HepG2 (cell line): ENCODE results near the gene LARP1.

ENCODE experiments used
- DDIT3 ChIP-seq: sonication (generic); formaldehyde crosslinking; IDR thresholded peaks from 2 replicates; pipeline ENCODE4 v1.4.0; 2020; ENCODE audit warnings: mild to moderate bottlenecking, missing genetic modification reagents
- GABPA ChIP-seq, 2 experiments: IDR thresholded peaks; 2 replicates each; pipeline ENCODE4 v1.6.1; 2011 to 2016; ENCODE audit warnings: low read depth in 2 of 2, low read length in 1 of 2, missing biosample characterization in 1 of 2, missing genetic modification characterization in 1 of 2
- HDAC2 ChIP-seq: sonication (generic); formaldehyde crosslinking; IDR thresholded peaks from 2 replicates; pipeline ENCODE4 v1.4.0; 2020; ENCODE audit warnings: missing genetic modification reagents
- JUN ChIP-seq: sonication (generic); formaldehyde crosslinking; IDR thresholded peaks from 2 replicates; pipeline ENCODE4 v1.4.0; 2020; ENCODE audit warnings: mild to moderate bottlenecking, missing genetic modification reagents
- KDM5A ChIP-seq: fragments of 200-600 bp; sonication (generic); IDR thresholded peaks from 2 replicates; pipeline ENCODE4 v1.7.0; 2018; ENCODE audit warnings: antibody characterized with exemption, mild to moderate bottlenecking, low read length, borderline replicate concordance
- KLF13 ChIP-seq: sonication (generic); formaldehyde crosslinking; IDR thresholded peaks from 2 replicates; pipeline ENCODE4 v1.4.0; 2020; ENCODE audit warnings: mild to moderate bottlenecking, missing genetic modification reagents
- MYC ChIP-seq: sonication (generic); formaldehyde crosslinking; IDR thresholded peaks from 2 replicates; pipeline ENCODE4 v1.9.0; 2021; ENCODE audit warnings: missing genetic modification reagents, borderline replicate concordance
- POLR2A ChIP-seq, 2 experiments: IDR thresholded peaks; 2 replicates each; pipeline ENCODE4 v1.6.1; 2011; ENCODE audit warnings: low read depth in 2 of 2, low read length in 2 of 2, mild to moderate bottlenecking in 1 of 2, moderate library complexity in 1 of 2; ENCODE audit not compliant: insufficient read depth in 1 of 2
- RFX1 ChIP-seq: fragments of 450-650 bp; IDR thresholded peaks from 2 replicates; pipeline ENCODE4 v1.6.1; 2017
- ZBTB21 ChIP-seq: sonication (generic); formaldehyde crosslinking; IDR thresholded peaks from 2 replicates; pipeline ENCODE4 v1.4.0; 2020; ENCODE audit warnings: missing genetic modification reagents
- ZNF501 ChIP-seq: sonication (generic); formaldehyde crosslinking; IDR thresholded peaks from 2 replicates; pipeline ENCODE4 v1.5.1; 2020; ENCODE audit warnings: mild to moderate bottlenecking, moderate library complexity, missing genetic modification reagents
- ZNF670 ChIP-seq: sonication (generic); formaldehyde crosslinking; IDR thresholded peaks from 2 replicates; pipeline ENCODE4 v1.8.0; 2022; ENCODE audit warnings: mild to moderate bottlenecking, missing genetic modification reagents, borderline replicate concordance
- TF ChIP-seq, protein P1 (sequence below): sonication (generic); formaldehyde crosslinking; IDR thresholded peaks from 2 replicates; pipeline ENCODE4 v1.4.0; 2020; ENCODE audit warnings: missing genetic modification reagents
- TF ChIP-seq, protein P2 (sequence below): IDR thresholded peaks from 2 replicates; pipeline ENCODE4 v1.6.1; 2012; ENCODE audit warnings: low read length, improper control_type of control experiment

DNA sequence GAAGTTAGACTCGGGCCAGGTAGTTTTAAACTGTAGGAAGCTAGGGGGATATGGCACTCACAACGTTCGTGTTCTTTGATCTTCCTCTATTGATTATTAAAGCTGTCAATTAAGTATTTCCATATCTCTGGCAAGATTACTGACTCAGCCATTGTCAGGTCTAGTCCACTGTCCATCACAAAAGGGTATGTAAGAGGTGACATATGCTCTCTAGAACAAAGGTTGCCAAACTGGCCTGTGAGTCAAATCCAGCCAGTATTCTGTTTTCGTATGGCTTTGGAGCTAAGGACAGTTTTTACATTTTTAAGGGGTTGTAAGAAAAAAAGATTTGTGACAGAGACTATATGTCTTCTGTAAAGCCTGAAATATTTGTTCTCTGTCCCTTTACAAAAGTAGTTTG, 51.0 kb downstream of the LARP1 start:
- TF ChIP-seq ZNF670 (CRISPR knock-in tag), result no peak
- TF ChIP-seq KLF13 (CRISPR knock-in tag), result no peak
- TF ChIP-seq, protein P1, sequence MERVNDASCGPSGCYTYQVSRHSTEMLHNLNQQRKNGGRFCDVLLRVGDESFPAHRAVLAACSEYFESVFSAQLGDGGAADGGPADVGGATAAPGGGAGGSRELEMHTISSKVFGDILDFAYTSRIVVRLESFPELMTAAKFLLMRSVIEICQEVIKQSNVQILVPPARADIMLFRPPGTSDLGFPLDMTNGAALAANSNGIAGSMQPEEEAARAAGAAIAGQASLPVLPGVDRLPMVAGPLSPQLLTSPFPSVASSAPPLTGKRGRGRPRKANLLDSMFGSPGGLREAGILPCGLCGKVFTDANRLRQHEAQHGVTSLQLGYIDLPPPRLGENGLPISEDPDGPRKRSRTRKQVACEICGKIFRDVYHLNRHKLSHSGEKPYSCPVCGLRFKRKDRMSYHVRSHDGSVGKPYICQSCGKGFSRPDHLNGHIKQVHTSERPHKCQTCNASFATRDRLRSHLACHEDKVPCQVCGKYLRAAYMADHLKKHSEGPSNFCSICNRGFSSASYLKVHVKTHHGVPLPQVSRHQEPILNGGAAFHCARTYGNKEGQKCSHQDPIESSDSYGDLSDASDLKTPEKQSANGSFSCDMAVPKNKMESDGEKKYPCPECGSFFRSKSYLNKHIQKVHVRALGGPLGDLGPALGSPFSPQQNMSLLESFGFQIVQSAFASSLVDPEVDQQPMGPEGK, result no peak
- TF ChIP-seq HDAC2 (CRISPR knock-in tag), result no peak
- TF ChIP-seq POLR2A (IDR thresholded peaks at IDR 0.05; ENCODE audit: insufficient read depth in 1 of 2, low read depth in 2 of 2, low read length in 2 of 2), result no peak
- no peak for TF ChIP-seq JUN
- no peak for TF ChIP-seq KDM5A
- no peak for TF ChIP-seq RFX1
- TF ChIP-seq ZNF501 (CRISPR knock-in tag), result no peak
- no peak for TF ChIP-seq DDIT3 (CRISPR knock-in tag)
- no peak for TF ChIP-seq GABPA (IDR thresholded peaks at IDR 0.05; ENCODE audit: low read depth, low read length)
- TF ChIP-seq GABPA (CRISPR knock-in tag; IDR thresholded peaks at IDR 0.05; ENCODE audit: low read depth), result no peak
- TF ChIP-seq ZBTB21 (CRISPR knock-in tag), result no peak
- TF ChIP-seq, protein P2, sequence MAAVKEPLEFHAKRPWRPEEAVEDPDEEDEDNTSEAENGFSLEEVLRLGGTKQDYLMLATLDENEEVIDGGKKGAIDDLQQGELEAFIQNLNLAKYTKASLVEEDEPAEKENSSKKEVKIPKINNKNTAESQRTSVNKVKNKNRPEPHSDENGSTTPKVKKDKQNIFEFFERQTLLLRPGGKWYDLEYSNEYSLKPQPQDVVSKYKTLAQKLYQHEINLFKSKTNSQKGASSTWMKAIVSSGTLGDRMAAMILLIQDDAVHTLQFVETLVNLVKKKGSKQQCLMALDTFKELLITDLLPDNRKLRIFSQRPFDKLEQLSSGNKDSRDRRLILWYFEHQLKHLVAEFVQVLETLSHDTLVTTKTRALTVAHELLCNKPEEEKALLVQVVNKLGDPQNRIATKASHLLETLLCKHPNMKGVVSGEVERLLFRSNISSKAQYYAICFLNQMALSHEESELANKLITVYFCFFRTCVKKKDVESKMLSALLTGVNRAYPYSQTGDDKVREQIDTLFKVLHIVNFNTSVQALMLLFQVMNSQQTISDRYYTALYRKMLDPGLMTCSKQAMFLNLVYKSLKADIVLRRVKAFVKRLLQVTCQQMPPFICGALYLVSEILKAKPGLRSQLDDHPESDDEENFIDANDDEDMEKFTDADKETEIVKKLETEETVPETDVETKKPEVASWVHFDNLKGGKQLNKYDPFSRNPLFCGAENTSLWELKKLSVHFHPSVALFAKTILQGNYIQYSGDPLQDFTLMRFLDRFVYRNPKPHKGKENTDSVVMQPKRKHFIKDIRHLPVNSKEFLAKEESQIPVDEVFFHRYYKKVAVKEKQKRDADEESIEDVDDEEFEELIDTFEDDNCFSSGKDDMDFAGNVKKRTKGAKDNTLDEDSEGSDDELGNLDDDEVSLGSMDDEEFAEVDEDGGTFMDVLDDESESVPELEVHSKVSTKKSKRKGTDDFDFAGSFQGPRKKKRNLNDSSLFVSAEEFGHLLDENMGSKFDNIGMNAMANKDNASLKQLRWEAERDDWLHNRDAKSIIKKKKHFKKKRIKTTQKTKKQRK, result no peak
- no peak for TF ChIP-seq MYC
